Vagina (tissue), 2 donors: ENCODE measurements around the gene LHX8. TPM values are rescaled to one million over a fixed set of nuclear protein-coding genes. Genes with fewer than 3 reads are reported as not detected.

ENCODE experiments used
- DNase-seq, 2 donors: peaks; one replicate each; pipeline ENCODE4 v3.0.0-alpha.2; 2017; ENCODE audit errors: extremely low spot score in 2 of 2
- H3K27ac ChIP-seq: fragments of 200-600 bp; sonication (generic); one replicate; pipeline ENCODE4 v1.5.1; 2019
- H3K27me3 ChIP-seq: fragments of 200-600 bp; sonication (generic); one replicate; pipeline ENCODE4 v1.5.1; 2019
- H3K36me3 ChIP-seq, 2 donors: fragments of 200-600 bp; sonication (generic); one replicate each; pipeline ENCODE4 v1.5.1; 2017 to 2019
- H3K4me1 ChIP-seq: fragments of 200-600 bp; sonication (generic); one replicate; pipeline ENCODE4 v1.5.1; 2019
- H3K4me3 ChIP-seq, 2 donors: fragments of 200-600 bp; sonication (generic); 1 replicate in 1 of 2; 2 replicates in 1 of 2; pipeline ENCODE4 v1.5.1; 2016 to 2019
- H3K9me3 ChIP-seq: fragments of 200-600 bp; sonication (generic); one replicate; pipeline ENCODE4 v1.5.1; 2019
- CTCF ChIP-seq, 3 experiments: fragments of 450-650 bp in 2 of 3; fragments of 200-600 bp in 1 of 3; sonication (generic) in 1 of 3; IDR thresholded peaks; one replicate each; pipeline ENCODE4 v1.5.1; 2017 to 2019; ENCODE audit warnings: antibody characterized with exemption in 3 of 3, mild to moderate bottlenecking in 2 of 3, moderate library complexity in 2 of 3
- POLR2A ChIP-seq, 2 donors: fragments of 450-650 bp; IDR thresholded peaks; one replicate each; pipeline ENCODE4 v1.6.1; 2017; ENCODE audit warnings: antibody characterized with exemption in 2 of 2, mild to moderate bottlenecking in 2 of 2, moderate library complexity in 2 of 2
- POLR2AphosphoS5 ChIP-seq, 2 donors: sonication (generic); formaldehyde crosslinking; IDR thresholded peaks; one replicate each; pipeline ENCODE4 v1.9.0; 2017; ENCODE audit warnings: antibody characterized with exemption in 2 of 2, mild to moderate bottlenecking in 2 of 2, low read depth in 1 of 2; ENCODE audit not compliant: insufficient read depth in 1 of 2
- intact Hi-C: fragments of 100-400 bp; cut with DNase I; formaldehyde crosslinking; loops from one replicate; pipeline ENCODE4 v1.15.1; 2023
- total RNA-seq: library from RNA; depleted of rRNA; stranded (reverse); fragments of >200 nt; gene quantifications from one replicate; pipeline ENCODE4 v1.2.3, GENCODE V29; 2016

LHX8 gene
- total RNA-seq, 1 donor from 2014 or later, result not detected

- H3K9me3 ChIP-seq, result no peaks in the 10 kb centered on the region
- H3K4me3 ChIP-seq, result no peak overlapping the region
- H3K27me3 ChIP-seq, result no peaks in the 10 kb centered on the region
- intact Hi-C loops, result no loop called here
- H3K36me3 ChIP-seq, result no peaks in the 10 kb centered on the region
- H3K4me1 ChIP-seq, result no peaks in the 10 kb centered on the region
- no peak for TF ChIP-seq POLR2A (IDR thresholded peaks at IDR 0.05)
- TF ChIP-seq POLR2AphosphoS5 (IDR thresholded peaks at IDR 0.05; ENCODE audit: insufficient read depth in 1 of 2, low read depth in 1 of 2), result no peak
- no peak for TF ChIP-seq CTCF (IDR thresholded peaks at IDR 0.05)
- H3K27ac ChIP-seq, result no peak overlapping the region
- no peak for DNase-seq
Measured at GRCh38 chr1:75188892-75189291, 54.7 kb downstream of the LHX8 start.

DNA sequence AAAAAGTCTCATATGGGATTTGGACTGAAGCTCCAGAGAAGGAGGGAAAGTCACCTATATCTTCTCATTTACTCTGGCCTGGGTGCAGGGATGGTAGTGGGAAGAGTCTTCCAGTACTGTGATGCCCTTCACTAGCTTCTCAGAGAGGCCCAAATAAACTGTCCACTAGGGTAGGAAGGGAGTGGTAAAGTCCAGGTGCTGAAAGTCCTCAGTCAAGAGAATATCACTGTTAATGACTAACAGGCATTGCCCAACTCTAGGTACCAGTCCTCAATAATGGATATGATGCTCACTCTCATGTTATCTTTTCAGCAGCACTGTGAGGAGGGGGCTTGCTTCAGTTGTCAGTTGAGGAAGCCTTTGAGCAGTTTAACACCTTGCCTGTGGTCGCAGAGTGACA is 64.0 kb downstream of the LHX8 start:
- Histone ChIP-seq H3K36me3 (no peaks in the 10 kb centered on the region), H3K27ac (no peak overlapping the region), H3K27me3 (no peaks in the 10 kb centered on the region), H3K9me3 (no peaks in the 10 kb centered on the region), H3K4me3 (no peak overlapping the region), H3K4me1 (no peaks in the 10 kb centered on the region)
- TF ChIP-seq POLR2A (IDR thresholded peaks at IDR 0.05), result no peak
- TF ChIP-seq POLR2AphosphoS5 (IDR thresholded peaks at IDR 0.05; ENCODE audit: insufficient read depth in 1 of 2, low read depth in 1 of 2), result no peak
- no peak for TF ChIP-seq CTCF (IDR thresholded peaks at IDR 0.05)
- intact Hi-C loops, result no loop called here
- no peak for DNase-seq

GRCh38 chr1:75198761-75199160 is 64.6 kb downstream of the LHX8 start:
- H3K4me3 ChIP-seq, result no peak overlapping the region
- no peak overlapping the region for H3K27ac ChIP-seq
- intact Hi-C loops, result no loop called here
- no peaks in the 10 kb centered on the region for H3K4me1 ChIP-seq
- no peaks in the 10 kb centered on the region for H3K36me3 ChIP-seq
- no peak for DNase-seq
- no peaks in the 10 kb centered on the region for H3K27me3 ChIP-seq
- no peaks in the 10 kb centered on the region for H3K9me3 ChIP-seq
- TF ChIP-seq CTCF (IDR thresholded peaks at IDR 0.05) (no peak), POLR2AphosphoS5 (IDR thresholded peaks at IDR 0.05; ENCODE audit: insufficient read depth in 1 of 2, low read depth in 1 of 2) (no peak), POLR2A (IDR thresholded peaks at IDR 0.05) (no peak)

- H3K36me3 ChIP-seq, result no peaks in the 10 kb centered on the region
- H3K4me1 ChIP-seq, result no peaks in the 10 kb centered on the region
- no peaks in the 10 kb centered on the region for H3K9me3 ChIP-seq
- no peaks in the 10 kb centered on the region for H3K27me3 ChIP-seq
- TF ChIP-seq POLR2A (IDR thresholded peaks at IDR 0.05) (no peak), POLR2AphosphoS5 (IDR thresholded peaks at IDR 0.05; ENCODE audit: insufficient read depth in 1 of 2, low read depth in 1 of 2) (no peak), CTCF (IDR thresholded peaks at IDR 0.05) (no peak)
- no peak for DNase-seq
- H3K4me3 ChIP-seq, result no peak overlapping the region
- H3K27ac ChIP-seq, result no peak overlapping the region
- intact Hi-C loops, result no loop called here
Measured at GRCh38 chr1:75202751-75203150, 68.6 kb downstream of the LHX8 start.

- Histone ChIP-seq H3K9me3 (no peaks in the 10 kb centered on the region), H3K27ac (no peak overlapping the region), H3K4me1 (no peaks in the 10 kb centered on the region), H3K36me3 (no peaks in the 10 kb centered on the region), H3K27me3 (no peaks in the 10 kb centered on the region), H3K4me3 (no peak overlapping the region)
- DNase-seq, result no peak
- intact Hi-C loops, result no loop called here
- TF ChIP-seq POLR2A (IDR thresholded peaks at IDR 0.05) (no peak), CTCF (IDR thresholded peaks at IDR 0.05) (peak in 2 of 3 experiments; percentile 45 to 52)
Measured at GRCh38 chr1:75203415-75204277, 69.5 kb downstream of the LHX8 start.
